ENCODE measurements around the gene ONECUT3. TPM values are rescaled to one million over a fixed set of nuclear protein-coding genes. Genes with fewer than 3 reads are reported as not detected.

The ONECUT3 gene
- total RNA-seq, 2 experiments from 2014 or later = not detected

Small RNAs within 50 kb of the gene (microRNA-seq; reads per million reads assigned to microRNA genes)
- 8.3 reads per million, percentile 8 among the genes with 10 or more reads in this experiment for gene MIR1909 (ENCODE audit: borderline replicate concordance)

Small RNAs within 50 kb of the gene (small RNA-seq; reads per million reads assigned to genes)
- not detected for gene RF00017

Other genes starting within 250 kb of the ONECUT3 start
- gene ADAMTSL5, start 240.5 kb upstream of the ONECUT3 start, total RNA-seq (2014; rRNA removed; shearing (Covaris generic)) = not detected in 2 replicates
- 0.34 TPM in 1 of 2 replicates, not detected in the other for gene ADAMTSL5, start 240.5 kb upstream of the ONECUT3 start, total RNA-seq (2022)
- gene PLK5, start 229.4 kb upstream of the ONECUT3 start, total RNA-seq (2014; rRNA removed; shearing (Covaris generic)) = 0.31 TPM in 1 of 2 replicates, not detected in the other
- gene PLK5, start 229.4 kb upstream of the ONECUT3 start, total RNA-seq (2022) = 0.17 and 0.26 TPM in 2 replicates
- gene MEX3D, start 185.2 kb upstream of the ONECUT3 start, total RNA-seq (2014; rRNA removed; shearing (Covaris generic)) = 11.7 and 13.6 TPM in 2 replicates
- gene MEX3D, start 185.2 kb upstream of the ONECUT3 start, total RNA-seq (2022) = 9.4 and 11.9 TPM in 2 replicates
- 147 and 172 TPM in 2 replicates for gene MBD3, start 160.6 kb upstream of the ONECUT3 start, total RNA-seq (2014; rRNA removed; shearing (Covaris generic))
- 168 TPM in 2 replicates for gene MBD3, start 160.6 kb upstream of the ONECUT3 start, total RNA-seq (2022)
- 85.3 and 86.2 TPM in 2 replicates for gene UQCR11, start 148.0 kb upstream of the ONECUT3 start, total RNA-seq (2014; rRNA removed; shearing (Covaris generic))
- 143 and 187 TPM in 2 replicates for gene UQCR11, start 148.0 kb upstream of the ONECUT3 start, total RNA-seq (2022)
- gene TCF3, start 100.9 kb upstream of the ONECUT3 start, total RNA-seq (2014; rRNA removed; shearing (Covaris generic)) = 413 and 518 TPM in 2 replicates
- gene TCF3, start 100.9 kb upstream of the ONECUT3 start, total RNA-seq (2022) = 811 and 878 TPM in 2 replicates
- 5.9 and 7.4 TPM in 2 replicates for gene ATP8B3, start 58.8 kb downstream of the ONECUT3 start, total RNA-seq (2014; rRNA removed; shearing (Covaris generic))
- gene ATP8B3, start 58.8 kb downstream of the ONECUT3 start, total RNA-seq (2022) = 19.3 and 21.2 TPM in 2 replicates
- 13.9 and 24.0 TPM in 2 replicates for gene REXO1, start 95.0 kb downstream of the ONECUT3 start, total RNA-seq (2014; rRNA removed; shearing (Covaris generic))
- 52.8 and 54.9 TPM in 2 replicates for gene REXO1, start 95.0 kb downstream of the ONECUT3 start, total RNA-seq (2022)
- 9.4 and 9.6 TPM in 2 replicates for gene KLF16, start 110.1 kb downstream of the ONECUT3 start, total RNA-seq (2014; rRNA removed; shearing (Covaris generic))
- gene KLF16, start 110.1 kb downstream of the ONECUT3 start, total RNA-seq (2022) = 39.1 and 44.4 TPM in 2 replicates
- gene ABHD17A, start 132.0 kb downstream of the ONECUT3 start, total RNA-seq (2014; rRNA removed; shearing (Covaris generic)) = 98.7 and 130 TPM in 2 replicates
- 64.2 and 71.3 TPM in 2 replicates for gene ABHD17A, start 132.0 kb downstream of the ONECUT3 start, total RNA-seq (2022)
- gene ADAT3, start 151.9 kb downstream of the ONECUT3 start, total RNA-seq (2014; rRNA removed; shearing (Covaris generic)) = 5.6 and 7.9 TPM in 2 replicates
- gene ADAT3, start 151.9 kb downstream of the ONECUT3 start, total RNA-seq (2022) = 13.1 and 16.4 TPM in 2 replicates
- gene SCAMP4, start 151.9 kb downstream of the ONECUT3 start, total RNA-seq (2014; rRNA removed; shearing (Covaris generic)) = 13.4 and 21.3 TPM in 2 replicates
- 46.4 and 49.9 TPM in 2 replicates for gene SCAMP4, start 151.9 kb downstream of the ONECUT3 start, total RNA-seq (2022)
- 133 and 151 TPM in 2 replicates for gene CSNK1G2, start 187.7 kb downstream of the ONECUT3 start, total RNA-seq (2014; rRNA removed; shearing (Covaris generic))
- gene CSNK1G2, start 187.7 kb downstream of the ONECUT3 start, total RNA-seq (2022) = 95.9 TPM in 2 replicates

Data from OCI-LY7 (cell line).